Fibroblast of gingiva (primary cell): Measurements from ENCODE around the gene ZNF598.
"Not testable (repeated sequence)": the region's sequence is repeated elsewhere in the genome, so short reads cannot be mapped to it uniquely, and the experiment has no call there.

Experiments used
- DNase-seq: peaks from one replicate; pipeline ENCODE4 v3.0.0-alpha.2; 2011; ENCODE audit warnings: low read depth

The ZNF598 gene

DNA sequence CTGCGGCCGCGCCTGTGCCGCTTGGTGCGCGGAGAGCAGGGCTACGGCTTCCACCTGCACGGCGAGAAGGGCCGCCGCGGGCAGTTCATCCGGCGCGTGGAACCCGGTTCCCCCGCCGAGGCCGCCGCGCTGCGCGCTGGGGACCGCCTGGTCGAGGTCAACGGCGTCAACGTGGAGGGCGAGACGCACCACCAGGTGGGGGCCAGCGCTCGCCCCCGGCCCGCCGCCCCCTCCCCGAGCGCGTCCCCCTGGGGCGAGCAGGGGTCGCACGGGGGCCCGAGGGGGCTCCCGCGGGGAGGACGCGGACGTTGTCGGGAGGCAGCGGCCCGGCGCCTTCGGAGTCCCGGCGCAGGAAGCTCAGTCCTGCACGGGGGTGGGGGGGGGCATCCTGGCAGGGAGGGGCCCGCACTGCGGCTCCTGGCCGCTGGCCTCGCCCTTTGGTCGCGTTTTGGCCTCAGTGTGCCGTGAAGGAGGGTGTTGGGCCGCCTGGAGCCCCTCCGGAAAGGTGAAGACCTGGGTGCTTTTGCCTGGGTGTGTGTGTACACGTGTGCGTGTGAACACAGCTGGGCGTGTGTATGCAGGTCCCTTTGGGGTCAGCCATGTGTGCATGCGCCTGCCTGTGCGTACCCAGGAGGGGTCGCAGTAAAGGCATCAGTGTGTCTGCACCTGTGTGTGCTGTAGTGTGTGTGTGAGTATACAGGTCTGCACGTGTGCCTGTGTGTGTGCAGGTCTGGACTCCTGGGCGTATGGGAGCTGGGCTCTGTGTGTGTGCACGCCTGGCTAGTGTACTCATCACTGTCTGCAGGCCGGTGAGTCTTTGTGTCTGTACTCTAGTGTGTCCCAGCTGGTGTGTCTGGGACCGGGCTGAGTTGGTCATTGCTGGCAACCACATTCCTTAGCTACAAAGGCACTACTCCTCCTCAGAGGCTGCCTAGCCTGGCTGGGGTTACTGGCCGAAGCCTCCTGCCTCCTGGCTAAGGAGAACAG is 17.7 kb upstream of the ZNF598 start:
- no peak for DNase-seq

DNA sequence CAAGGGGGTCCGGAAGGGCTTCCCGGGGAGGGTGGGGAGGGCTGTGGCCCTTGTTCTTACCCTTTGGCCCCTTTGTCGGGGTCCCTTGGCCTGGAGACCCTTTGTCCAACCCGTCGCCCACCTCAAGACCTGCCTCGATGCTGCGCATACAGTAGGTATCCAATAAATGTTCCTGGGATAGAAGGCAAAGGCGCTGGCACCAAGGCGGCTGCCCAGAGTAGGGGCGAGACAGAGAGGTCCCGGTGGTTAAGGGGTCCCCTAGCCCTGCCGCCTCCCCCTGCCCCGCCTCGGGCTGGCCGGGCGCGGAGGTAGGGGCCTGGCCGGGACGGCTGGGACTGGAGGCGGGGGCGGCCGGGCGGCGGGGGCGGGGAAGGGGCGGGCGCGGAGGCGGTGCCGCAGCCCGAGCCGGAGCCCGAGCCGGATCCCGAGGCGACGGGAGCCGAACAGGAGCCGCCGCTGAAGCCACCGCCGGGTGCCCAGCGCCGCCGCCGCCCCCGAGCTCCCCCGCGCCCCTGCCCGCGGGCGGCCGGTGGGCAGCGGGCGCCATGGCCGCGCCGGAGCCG is 16.9 kb upstream of the ZNF598 start, which contains the start of gene NHERF2:
TSS of gene NHERF2 (plus strand) at position 442 of the 563 bp plus-strand sequence. CDS start at position 546, 104 bp downstream.
- DNase-seq, result no peak

DNA sequence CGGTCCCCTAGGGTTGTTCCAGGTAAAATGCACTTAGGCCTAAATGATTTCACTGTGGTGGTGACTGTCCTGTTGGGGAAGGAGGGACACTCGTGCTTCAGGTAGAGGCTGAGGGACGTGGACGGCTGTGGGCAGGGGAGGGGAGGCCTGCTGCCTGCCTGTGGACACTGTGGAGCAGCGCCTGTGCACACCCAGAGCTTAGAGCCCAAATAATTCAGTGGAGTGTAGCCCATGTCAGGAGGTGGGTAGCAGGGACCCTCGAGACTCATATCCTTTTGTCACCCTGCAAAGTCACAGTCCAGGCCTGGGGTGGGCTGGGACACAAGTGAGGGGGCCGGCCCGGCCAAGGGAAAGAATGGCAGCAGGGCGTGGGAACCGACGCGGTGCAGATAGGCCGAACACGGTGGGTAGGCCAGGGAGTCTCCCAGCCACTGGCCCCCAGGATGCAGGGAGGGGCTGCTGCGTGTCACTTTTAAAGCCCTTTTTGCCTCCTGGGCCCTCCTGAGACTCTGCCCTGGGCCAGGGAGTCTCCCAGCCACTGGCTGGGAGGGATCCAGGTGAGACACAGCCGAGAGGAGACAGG is 16.3 kb upstream of the ZNF598 start:
- DNase-seq, result no peak

DNA sequence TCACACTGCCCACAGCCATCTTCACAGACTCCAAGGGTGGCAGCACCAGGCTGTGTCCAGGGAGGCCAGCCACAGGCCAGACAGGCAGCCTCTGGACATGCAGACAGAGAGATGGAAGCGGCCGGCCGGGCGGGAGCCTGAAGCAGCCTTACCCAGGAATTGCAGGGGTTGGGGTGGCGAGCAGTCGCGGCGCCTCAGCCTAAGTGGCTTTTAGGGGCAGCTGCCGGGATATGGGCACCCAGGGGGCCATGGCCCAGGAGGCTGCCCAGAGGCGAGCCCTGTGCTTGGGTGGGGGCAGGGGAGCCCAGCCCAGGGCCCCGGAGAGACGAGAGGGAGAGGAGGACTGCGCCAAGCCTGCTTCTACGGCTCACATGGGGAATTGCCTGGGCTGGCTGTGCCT is 15.6 kb upstream of the ZNF598 start:
- DNase-seq, result no peak

DNA sequence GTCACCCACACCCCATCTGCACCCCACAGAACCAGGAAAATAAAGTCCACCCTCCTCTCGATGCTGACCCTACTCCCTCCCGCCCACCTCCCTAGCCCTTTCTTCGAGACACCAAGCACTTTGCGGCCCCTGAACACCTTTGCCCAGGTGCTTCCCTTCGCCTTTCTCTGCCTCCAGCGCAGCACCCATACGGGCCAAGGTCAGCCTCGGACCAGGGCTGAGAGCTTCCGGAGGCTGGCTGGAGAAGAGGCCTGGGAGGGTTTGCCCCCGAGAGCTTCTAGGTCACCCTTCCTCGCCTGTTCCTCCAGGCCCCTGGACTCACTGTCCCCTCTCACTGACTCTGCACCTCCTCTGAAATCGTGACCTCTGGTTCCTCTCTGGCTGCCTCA is 14.4 kb upstream of the ZNF598 start:
- no peak for DNase-seq

DNA sequence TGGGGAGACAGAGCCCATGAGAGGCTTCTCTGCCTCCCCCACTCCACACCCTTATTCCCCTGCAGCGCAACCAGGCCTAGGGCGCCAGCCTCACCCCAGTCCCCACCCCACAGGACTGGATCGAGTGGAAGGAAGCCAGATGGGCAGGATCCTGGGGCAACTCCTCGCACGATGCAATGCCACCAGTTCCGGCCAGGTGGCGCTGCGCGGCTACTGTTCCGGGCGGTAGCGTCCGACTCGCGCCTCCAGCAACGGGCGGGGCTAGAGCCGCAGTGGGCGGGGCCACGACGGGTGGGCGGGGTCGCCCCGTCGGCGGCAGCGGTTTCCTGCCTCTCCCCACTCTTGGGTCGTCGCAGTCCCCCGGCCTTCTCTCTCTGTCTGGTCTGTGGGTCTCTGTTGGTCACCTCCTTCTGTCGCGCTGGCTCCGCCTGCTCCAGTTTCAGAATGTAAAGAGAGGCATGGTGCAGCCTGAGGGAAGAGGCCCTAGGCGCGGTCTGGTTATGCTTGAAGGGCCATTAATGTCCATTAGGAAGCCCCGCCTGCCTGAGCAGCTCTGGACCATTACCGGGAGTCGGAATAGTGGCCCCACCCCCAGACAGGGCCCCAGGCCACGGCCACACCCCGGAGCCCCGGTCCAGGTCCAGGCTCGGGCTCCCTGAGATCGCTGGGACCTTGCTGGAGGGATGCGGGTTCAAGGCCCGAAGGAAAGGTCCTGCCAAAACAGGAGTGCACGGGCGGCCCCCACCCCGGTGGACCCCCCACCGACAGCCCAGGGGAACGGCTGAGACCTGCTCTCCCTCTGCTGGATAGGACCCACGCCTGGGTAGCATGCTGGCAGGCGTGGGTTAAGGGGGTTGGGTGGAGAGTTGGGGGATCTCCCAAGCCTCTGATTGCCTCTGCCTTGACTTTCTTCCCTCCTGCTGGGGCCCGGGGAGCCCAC is 13.7 kb upstream of the ZNF598 start:
- peak; percentile 76 for DNase-seq

DNA sequence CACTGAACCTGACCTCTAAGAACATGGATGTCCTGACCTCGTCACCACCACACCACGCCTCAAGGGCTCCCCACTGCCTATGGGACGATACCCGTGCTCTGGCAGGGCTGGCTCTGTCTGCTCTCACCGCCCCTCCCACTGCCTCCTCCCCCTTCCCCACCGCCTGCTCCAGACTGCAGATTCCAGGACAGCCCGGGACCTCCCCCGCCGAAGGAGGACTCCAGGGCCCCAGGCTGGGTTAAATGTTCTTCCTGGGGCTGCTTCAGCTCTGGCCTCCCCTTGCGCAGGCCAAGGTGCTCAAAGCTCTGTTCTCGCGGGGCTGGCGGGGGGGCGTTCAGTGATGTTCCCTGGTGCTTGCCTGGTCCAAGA is 13.1 kb upstream of the ZNF598 start:
- peak; percentile 41 for DNase-seq

DNA sequence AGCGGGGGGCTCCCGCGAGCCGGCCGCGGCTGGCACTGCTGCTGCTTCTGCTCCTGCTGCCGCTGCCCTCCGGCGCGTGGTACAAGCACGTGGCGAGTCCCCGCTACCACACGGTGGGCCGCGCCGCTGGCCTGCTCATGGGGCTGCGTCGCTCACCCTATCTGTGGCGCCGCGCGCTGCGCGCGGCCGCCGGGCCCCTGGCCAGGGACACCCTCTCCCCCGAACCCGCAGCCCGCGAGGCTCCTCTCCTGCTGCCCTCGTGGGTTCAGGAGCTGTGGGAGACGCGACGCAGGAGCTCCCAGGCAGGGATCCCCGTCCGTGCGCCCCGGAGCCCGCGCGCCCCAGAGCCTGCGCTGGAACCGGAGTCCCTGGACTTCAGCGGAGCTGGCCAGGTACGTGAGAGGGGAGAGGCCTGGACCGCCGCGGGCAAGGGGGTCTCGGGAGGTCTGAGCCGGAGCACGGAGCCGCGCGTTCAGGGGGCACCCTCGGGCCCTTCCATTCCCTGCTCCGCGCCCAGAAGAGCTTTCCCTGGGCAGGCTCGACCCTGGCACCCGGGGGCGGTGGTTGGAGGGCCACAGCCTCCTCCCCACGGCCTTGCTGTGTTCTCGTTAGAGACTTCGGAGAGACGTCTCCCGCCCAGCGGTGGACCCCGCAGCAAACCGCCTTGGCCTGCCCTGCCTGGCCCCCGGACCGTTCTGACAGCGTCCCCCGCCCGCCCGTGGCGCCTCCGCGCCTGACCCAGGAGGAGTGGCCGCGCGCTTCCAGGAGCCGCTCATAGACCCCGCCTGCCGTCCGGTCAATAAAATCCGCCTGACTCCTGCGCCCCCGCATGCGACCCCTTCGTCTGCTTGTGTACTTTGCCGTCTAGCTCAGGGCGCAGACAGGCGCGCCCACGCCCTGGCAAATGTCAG is 10.6 kb upstream of the ZNF598 start:
- DNase-seq, result no peak

DNA sequence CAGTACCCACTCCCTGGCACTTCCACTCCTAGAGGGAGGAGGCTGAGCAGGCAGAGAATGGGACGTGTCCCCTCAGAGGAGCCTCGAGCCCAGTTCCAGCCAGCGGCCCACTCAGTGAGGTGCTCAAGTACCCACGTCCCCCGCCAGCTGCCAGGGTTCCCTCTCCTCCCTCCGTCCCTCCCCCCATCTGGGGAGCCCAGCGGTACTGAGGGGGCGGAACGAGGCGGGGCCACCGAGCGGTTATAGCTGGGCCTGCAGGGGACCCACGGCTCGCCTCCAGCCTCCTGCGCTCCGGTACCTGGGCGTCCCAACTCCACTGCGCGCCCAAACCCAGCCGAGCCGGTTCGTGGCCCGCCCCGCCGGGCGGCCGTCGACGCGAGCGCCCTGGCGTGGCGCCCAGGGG is 9.9 kb upstream of the ZNF598 start, which contains the start of gene NPW:
TSS of gene NPW (plus strand) at position 268 of the 403 bp plus-strand sequence.
- no peak for DNase-seq

DNA sequence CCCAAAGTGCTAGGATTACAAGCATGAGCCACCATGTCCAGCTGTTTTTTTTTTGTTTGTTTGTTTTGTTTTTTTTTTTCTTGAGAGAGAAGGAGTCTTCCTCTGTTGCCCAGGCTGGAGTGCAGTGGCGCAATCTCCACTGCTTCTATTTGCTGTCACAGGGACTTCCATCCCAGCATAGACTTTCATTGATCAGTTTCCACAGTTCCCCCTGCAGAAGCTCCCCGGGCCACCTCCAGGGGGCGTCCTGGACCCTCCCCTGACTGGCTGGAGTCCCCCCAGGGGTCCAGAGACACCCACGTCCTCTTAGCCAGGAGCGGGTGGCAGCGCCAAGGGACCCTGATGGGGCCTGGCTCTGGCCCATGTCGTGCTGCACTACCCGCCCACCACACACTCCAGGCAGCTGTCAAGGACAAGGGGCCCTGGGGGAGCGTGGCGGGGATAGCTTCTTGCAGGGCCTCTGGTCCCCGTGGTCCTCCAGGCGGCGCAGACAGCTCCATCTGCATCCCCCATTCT is 6.8 kb upstream of the ZNF598 start:
- no peak for DNase-seq

DNA sequence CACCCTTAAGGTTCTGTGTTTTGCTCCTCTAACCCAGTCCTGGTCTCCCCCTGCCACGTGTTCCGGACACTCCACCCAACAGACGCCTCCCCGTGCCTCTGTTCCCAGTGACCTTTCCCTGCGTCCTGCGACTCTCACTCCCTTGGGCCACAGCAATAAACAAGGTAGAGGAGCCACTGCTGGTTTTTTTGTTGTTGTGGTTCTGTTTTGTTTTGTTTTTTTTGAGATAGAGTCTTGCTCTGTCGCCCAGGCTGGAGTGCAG is 6.3 kb upstream of the ZNF598 start:
- no peak for DNase-seq

DNA sequence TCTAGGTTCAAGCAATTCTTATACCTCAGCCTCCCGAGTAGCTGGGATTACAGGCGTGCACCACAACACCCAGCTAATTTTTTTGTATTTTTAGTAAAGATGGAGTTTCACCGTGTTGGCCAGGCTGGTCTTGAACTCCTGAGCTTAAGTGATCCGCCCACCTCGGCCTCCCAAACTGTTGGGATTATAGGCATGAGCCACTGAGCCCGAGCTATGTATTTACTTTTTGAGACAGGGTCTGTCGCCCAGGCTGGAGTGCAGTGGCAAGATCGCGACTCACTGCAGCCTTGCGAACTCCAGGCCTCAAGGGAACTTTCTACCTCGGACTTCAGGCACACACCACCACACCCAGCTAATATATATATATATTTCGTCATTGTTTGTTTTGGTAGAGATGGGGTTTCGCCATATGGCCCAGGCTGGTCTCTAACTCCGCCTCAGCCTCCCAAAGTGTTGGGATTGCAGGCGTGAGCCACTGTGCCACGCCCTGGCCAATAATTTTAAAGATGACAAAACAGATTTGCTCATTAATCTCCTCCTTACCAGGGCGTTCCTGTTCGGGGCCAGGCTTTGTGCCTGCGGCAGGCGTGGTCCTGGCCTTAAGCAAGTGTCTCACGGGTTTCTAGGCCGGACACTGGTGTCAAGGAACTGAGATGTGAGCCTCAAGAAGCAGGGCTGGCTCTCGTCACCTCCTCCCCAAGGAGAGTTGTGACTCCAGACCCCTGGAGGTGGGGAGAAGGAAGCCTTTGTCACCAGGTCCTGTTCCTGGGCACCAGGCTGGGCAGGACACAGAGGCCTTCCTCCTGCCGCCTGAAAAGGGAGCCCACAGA is 5.7 kb upstream of the ZNF598 start:
- peak; percentile 76 for DNase-seq

DNA sequence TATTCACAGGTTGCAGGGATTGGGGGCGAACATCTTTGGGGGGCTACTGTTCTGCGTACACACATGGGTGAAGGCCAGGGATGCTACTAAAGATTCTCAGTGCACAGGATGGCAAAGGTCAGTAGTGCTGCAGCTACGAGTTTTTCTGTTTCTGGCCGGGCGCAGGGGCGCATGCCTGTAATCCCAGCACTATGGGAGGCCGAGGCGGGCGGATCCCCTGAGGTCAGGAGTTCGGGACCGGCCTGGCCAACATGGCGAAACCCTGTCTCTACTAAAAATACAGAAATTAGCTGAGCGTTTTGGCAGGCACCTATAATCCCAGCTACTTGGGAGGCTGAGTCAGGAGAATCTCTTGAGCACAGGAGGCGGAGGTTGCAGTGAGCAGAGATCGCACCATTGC is 3.9 kb upstream of the ZNF598 start:
- no peak for DNase-seq

DNA sequence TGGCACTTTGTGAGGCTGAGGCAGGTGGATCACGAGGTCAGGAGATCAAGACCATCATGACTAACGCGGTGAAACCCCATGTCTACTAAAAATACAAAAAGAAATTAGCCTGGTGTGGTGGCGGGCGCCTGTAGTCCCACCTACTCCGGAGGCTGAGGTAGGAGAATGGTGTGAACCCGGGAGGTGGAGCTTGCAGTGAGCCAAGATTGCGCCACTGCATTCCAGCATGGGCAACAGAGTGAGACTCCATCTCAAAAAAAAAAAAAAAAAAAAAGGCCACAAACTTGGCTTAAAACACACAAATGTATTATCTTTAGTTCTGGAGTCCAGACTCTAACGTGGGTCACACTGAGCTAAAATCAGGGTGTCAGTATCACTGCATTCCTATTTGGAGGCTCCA is 2.1 kb upstream of the ZNF598 start:
- DNase-seq, result not testable (repeated sequence)

DNA sequence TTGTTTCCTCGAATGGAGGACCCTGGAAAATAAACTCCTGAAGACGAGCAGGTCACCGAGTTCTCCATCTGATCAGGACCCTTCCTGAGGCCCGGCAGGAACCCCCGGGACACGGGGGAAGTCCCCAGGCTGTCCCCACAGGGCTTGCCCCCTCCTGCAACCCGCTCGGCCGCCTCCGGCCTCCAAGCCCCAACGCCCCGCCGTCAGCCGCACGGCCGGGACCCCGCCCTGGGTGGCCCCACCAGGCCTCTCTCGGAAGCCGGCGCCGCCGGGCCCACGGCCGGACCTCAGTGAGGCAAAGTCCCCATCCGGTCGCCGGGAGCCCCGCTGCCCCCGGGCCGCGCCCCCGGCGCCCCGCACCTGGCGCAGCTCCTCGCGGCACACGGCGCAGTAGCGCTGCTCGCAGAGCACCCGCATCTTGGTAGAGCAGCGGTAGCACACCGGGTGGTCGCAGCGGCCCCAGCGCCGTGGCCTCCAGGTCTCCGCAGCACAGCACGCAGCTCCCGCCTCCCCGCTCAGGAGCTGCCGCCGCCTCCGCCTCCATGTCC is 383 bp downstream of the ZNF598 start:
- DNase-seq, result no peak

DNA sequence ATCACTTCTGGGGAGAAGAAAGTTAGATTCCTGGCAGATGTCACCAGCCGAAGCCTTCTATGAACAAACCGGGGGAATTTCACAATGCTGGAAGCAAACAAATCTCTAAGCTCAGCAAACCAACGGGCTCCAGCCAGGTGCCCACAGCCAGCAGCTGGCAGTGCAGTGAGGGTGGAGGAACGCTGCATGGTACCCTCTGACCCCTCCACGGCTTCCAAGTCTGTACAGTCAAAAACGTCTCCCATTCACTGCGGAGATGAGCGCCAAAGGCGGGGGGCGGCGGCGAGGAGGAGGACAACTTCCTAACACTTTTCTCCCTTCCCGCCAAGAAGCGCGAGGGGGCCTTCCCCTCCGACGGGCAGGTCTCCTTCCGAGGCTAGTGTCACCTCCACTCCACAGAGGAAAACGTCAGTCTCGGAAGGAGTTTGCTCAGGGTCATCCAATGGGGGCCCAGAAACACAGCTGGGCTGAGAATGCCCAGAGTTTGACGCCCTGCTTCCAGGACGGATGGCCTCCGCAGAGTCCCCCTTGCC is 924 bp downstream of the ZNF598 start:
- peak; percentile 72 for DNase-seq

DNA sequence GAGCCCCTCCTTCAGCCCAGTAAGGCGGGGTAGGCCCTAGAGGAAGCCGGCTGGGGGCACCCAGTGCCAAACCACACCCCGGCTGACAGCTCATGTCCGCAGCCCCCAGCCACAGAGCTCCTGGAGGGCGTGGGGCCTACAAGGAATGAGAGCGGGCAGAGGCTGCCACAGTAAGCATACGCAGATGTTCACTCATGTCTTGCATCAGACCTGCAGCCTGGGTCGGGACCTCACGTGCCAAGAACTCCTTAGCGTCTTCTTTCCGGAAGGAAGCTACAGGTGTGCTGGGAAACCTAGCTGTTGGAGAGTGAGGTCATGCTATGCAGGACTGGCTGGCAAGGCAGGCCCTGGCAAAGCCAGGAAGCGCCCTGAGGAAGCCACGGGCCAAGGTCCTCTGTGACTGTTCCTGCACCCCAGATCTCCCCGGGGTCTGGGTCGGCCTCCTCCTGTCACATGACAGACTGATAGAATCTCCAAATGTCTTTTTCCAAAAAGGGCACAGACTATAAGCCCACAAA is 1.6 kb downstream of the ZNF598 start:
- peak; percentile 92 for DNase-seq

DNA sequence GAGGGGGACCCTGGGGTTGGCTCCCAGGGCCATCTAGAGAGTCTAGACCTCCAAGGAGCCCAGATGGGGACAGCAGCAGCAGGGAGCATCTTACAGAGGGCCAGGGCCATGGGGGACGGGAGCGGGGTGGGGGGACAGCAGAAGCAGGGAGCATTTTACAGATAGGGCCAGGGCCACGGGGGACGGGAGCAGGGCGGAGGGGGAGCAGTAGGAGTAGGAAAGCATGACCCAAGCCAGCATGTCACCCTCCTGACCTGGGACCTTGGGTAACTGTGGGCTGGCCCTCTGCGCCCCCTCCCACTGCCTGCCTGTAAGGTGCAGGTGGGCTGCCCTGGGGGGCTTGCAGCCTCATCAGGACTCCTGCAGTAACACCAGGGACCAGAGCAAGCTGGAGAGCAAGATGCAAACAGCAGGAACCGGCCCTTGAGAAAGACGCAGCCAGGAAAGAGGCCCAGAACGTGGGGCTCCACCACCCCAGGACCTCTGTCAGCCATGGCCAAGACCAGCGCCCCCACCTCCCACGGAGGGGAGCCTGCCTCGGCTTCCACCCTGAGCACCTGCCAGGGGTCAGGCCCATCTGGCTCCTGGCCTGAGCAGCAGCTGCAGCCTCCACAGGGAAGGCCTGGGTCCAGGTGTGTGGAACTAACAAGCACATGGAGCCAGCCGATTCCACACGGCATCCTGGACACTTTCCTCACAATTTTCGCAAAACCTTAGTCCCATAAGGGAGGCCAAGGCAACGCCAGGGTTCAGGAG is 2.4 kb downstream of the ZNF598 start:
- DNase-seq, result no peak
